ENCODE data around the gene AKT3. TPM values are rescaled to one million over a fixed set of nuclear protein-coding genes. Genes with fewer than 3 reads are reported as not detected.

Gene AKT3
- total and polyA plus RNA-seq, 2 experiments from 2014 or later, result 3.5 to 13.0 TPM

DNA sequence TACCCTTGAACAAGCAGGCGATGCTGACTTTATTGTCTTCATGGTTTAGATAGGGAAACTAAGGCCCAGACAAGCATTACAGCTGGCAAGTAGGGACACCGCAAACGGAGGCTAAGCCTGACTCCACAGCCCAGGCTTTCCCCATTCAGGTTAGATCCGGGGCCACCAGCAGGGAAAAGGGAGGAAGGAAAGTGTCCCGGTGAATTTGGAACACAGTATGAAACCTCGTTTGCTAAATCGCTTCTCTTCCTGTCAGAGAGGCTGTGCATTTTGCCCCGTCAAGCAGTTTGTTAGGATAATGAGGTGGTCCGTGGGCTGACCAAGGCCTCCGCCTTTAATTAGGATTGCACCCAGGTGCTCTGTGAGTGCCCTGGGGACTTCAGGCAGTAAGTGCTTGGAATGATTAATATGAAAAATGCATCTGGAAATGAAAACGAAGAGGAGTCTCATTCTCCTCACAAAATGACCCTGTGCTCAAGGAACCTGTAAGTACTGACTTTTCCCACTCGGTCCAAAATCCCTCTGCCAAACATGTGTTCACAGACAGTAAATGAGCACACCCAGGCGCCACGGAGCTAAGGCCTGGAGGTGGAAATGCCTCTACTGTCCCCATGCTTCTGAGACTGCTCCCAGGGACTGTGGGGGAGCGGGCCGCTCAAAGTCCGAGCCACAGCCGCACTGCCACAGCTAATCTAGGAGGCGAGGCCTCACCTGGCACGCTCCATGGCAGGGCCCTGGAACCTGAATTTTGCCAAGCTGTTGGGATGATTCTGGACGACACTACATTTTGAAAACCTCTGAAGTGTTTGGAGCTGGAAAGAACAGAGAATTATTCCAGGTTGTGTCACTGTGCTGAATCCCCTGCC lies 360.1 kb downstream of the AKT3 start:
- Histone ChIP-seq H3K4me2 (no peak overlapping the region), H2AFZ (no peak overlapping the region), H3K27ac (no peak overlapping the region), H4K20me1 (ENCODE audit: insufficient read depth, poor library complexity, severe bottlenecking) (no peaks in the 10 kb centered on the region), H3K27me3 (no peaks in the 10 kb centered on the region), H3K79me2 (no peaks in the 10 kb centered on the region), H3K36me3 (replicated peaks; ENCODE audit: insufficient read depth, low read depth) (no peaks in the 10 kb centered on the region), H3K4me3 (no peak overlapping the region), H3K4me1 (ENCODE audit: insufficient read depth) (no peaks in the 10 kb centered on the region), H3K9me2 (replicated peaks; ENCODE audit: insufficient read depth) (no peaks in the 10 kb centered on the region), H3K9me3 (ENCODE audit: low read depth) (no peaks in the 10 kb centered on the region)
- 84% methylated on average over 21 of the region's 21 CpGs for WGBS (ENCODE audit: low lambda C conversion rate, missing lambda C conversion rate)
- TF ChIP-seq EZH2phosphoT487 (IDR thresholded peaks at IDR 0.05; ENCODE audit: low read depth, severe bottlenecking, unreplicated experiment) (no peak), EZH2 (IDR thresholded peaks at IDR 0.05; ENCODE audit: borderline replicate concordance) (no peak), CTCF (IDR thresholded peaks at IDR 0.05; ENCODE audit: poor library complexity) (no peak)
- no peak for DNase-seq (ENCODE audit: low spot score)

DNA sequence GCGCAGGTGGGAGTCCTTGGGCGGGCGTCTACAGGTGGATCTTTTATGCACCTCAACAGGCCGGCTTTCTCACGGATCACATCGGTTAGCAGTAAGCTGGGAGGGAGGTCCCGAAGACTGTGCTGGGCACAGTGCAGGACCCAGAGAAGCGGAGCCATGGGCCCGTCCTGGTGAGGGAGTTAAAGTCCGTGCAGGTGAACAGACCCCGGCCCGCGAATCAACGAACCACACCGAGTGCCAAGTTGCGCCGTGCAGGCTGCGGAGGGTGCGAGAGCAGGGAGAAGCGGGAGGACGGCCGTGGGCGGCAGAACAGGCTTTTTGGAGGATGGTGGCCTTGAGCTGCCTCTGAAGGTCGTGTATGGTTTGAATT lies 360.9 kb downstream of the AKT3 start:
- Histone ChIP-seq H3K27ac (no peak overlapping the region), H3K4me2 (no peak overlapping the region), H3K9me2 (replicated peaks; ENCODE audit: insufficient read depth) (no peaks in the 10 kb centered on the region), H3K9me3 (ENCODE audit: low read depth) (no peaks in the 10 kb centered on the region), H2AFZ (no peak overlapping the region), H3K36me3 (replicated peaks; ENCODE audit: insufficient read depth, low read depth) (no peaks in the 10 kb centered on the region), H3K27me3 (no peaks in the 10 kb centered on the region), H4K20me1 (ENCODE audit: insufficient read depth, poor library complexity, severe bottlenecking) (no peaks in the 10 kb centered on the region), H3K4me3 (no peak overlapping the region), H3K79me2 (no peaks in the 10 kb centered on the region), H3K4me1 (ENCODE audit: insufficient read depth) (no peaks in the 10 kb centered on the region)
- 96% methylated on average over 22 of the region's 24 CpGs for WGBS (ENCODE audit: low lambda C conversion rate, missing lambda C conversion rate)
- no peak for DNase-seq (ENCODE audit: low spot score)
- TF ChIP-seq EZH2 (IDR thresholded peaks at IDR 0.05; ENCODE audit: borderline replicate concordance) (no peak), CTCF (IDR thresholded peaks at IDR 0.05; ENCODE audit: poor library complexity) (no peak), EZH2phosphoT487 (IDR thresholded peaks at IDR 0.05; ENCODE audit: low read depth, severe bottlenecking, unreplicated experiment) (no peak)

- H3K9me3 ChIP-seq (ENCODE audit: low read depth), result no peaks in the 10 kb centered on the region
- H3K36me3 ChIP-seq (replicated peaks; ENCODE audit: insufficient read depth, low read depth), result no peaks in the 10 kb centered on the region
- H4K20me1 ChIP-seq (ENCODE audit: insufficient read depth, poor library complexity, severe bottlenecking), result no peaks in the 10 kb centered on the region
- H3K4me1 ChIP-seq (ENCODE audit: insufficient read depth), result no peaks in the 10 kb centered on the region
- no peak overlapping the region for H3K4me2 ChIP-seq
- H2AFZ ChIP-seq, result no peak overlapping the region
- no peak overlapping the region for H3K4me3 ChIP-seq
- no peak overlapping the region for H3K27ac ChIP-seq
- 86% methylated on average over 20 of the region's 20 CpGs for WGBS (ENCODE audit: low lambda C conversion rate, missing lambda C conversion rate)
- no peaks in the 10 kb centered on the region for H3K9me2 ChIP-seq (replicated peaks; ENCODE audit: insufficient read depth)
- no peaks in the 10 kb centered on the region for H3K27me3 ChIP-seq
- TF ChIP-seq CTCF (IDR thresholded peaks at IDR 0.05; ENCODE audit: poor library complexity) (no peak), EZH2 (IDR thresholded peaks at IDR 0.05; ENCODE audit: borderline replicate concordance) (no peak), EZH2phosphoT487 (IDR thresholded peaks at IDR 0.05; ENCODE audit: low read depth, severe bottlenecking, unreplicated experiment) (no peak)
- H3K79me2 ChIP-seq, result no peaks in the 10 kb centered on the region
- DNase-seq (ENCODE audit: low spot score), result no peak
Observed at GRCh38 chr1:243488459-243489157, 361.4 kb downstream of the AKT3 start.
